ENCODE results near the gene FOXN3.

GRCh38 chr14:89429199-89430181 lies 12.5 kb upstream of the FOXN3 start:
- TF ChIP-seq LEF1 (IDR thresholded peaks at IDR 0.05; ENCODE audit: borderline replicate concordance) (no peak), FOXK2 (IDR thresholded peaks at IDR 0.05) (no peak), FOXM1 (IDR thresholded peaks at IDR 0.05; ENCODE audit: borderline replicate concordance) (no peak), PKNOX1 (IDR thresholded peaks at IDR 0.05) (no peak), FOXA1 (IDR thresholded peaks at IDR 0.05) (no peak), ELF4 (IDR thresholded peaks at IDR 0.05) (no peak), BHLHE40 (IDR thresholded peaks at IDR 0.05; ENCODE audit: borderline replicate concordance) (no peak), NFRKB (IDR thresholded peaks at IDR 0.05) (no peak), HDGF (IDR thresholded peaks at IDR 0.05; ENCODE audit: borderline replicate concordance) (no peak), SUZ12 (IDR thresholded peaks at IDR 0.05) (no peak), SP1 (IDR thresholded peaks at IDR 0.05) (no peak)
